NK-92 (cell line): Measurements from ENCODE around the gene JPH4.
"Not testable (repeated sequence)": the region's sequence is repeated elsewhere in the genome, so short reads cannot be mapped to it uniquely, and the experiment has no call there.

Experiments used
- DNase-seq: peaks from one replicate; lab custom pipeline; 2025; ENCODE audit not compliant: unreplicated experiment; lab: John Stamatoyannopoulos, UW

The JPH4 gene

GRCh38 chr14:23578560-23579310 lies at the start of gene JPH4:
Gene JPH4 (minus strand): TSS chr14:23578790. CDS start chr14:23577453, 1,337 bp downstream.
- no peak for DNase-seq

DNA sequence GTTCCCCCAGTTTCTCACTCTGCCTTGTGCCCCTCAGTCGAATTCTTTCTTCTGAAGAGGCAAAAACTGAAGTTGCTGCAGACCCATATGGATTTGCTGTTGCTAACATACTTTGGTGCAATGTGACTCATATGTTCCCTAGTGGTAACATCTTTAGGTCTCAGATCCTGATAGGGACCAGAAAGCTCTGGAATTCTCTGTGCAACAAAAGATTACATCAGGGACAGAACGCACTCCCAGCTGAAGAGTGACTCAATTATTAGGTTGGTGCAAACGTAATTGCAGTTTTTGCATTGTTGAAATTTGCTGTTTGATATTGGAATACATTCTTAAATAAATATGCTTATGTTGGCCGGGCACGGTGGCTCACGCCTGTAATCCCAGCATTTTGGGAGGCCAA lies 49.4 kb upstream of the JPH4 start:
- no peak for DNase-seq

- no peak for DNase-seq
Measured at GRCh38 chr14:23626946-23627345, 48.4 kb upstream of the JPH4 start.

DNA sequence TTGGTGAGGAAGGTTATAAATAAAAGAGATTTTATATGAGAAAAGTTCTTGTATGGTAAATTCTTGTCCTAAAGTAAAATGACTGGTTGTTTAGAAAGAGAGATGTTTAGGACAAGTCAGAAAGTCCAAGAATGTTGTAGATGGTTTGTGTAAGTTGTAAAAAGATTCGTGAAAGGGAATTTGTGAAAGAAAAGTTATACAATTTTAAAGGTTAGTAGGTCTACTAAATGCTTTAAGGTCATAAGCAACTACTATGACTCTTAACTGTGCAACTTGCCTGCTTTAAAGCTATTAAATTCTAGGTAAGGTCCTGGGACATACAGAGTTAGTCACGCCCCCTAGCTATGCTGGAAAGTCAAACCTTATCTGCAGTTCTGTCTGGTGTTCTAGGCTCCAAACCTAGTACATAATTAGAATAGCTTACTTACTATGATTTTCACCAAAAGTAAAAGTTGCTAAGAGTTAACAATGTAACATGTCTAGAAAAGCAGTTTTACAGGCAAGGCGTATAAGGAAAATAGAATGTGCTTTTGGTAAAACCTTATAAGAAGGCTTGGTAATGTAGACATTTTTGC lies 46.3 kb upstream of the JPH4 start:
- DNase-seq: no peak

DNA sequence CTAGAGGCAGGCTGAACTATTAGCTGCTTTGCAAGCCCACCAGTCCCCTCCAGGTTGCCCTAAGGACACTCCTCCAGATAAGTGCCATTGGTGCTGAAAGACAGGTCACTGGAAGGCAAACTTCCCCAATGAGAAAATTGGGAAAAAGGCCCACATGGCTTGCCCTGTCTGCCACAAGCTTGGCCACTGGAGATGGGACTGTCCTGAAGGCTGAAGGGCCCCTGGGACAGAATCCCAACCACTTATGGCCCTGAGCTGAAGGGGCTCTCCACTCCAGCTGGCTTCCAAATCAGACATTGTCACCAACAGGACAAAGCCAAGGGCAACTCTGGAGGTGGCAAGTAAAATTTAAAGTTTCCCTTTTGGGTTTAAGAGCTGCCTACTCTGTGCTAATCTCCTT lies 45.4 kb upstream of the JPH4 start:
- no peak for DNase-seq

GRCh38 chr14:23622990-23623389 lies 44.4 kb upstream of the JPH4 start:
- DNase-seq: no peak

DNA sequence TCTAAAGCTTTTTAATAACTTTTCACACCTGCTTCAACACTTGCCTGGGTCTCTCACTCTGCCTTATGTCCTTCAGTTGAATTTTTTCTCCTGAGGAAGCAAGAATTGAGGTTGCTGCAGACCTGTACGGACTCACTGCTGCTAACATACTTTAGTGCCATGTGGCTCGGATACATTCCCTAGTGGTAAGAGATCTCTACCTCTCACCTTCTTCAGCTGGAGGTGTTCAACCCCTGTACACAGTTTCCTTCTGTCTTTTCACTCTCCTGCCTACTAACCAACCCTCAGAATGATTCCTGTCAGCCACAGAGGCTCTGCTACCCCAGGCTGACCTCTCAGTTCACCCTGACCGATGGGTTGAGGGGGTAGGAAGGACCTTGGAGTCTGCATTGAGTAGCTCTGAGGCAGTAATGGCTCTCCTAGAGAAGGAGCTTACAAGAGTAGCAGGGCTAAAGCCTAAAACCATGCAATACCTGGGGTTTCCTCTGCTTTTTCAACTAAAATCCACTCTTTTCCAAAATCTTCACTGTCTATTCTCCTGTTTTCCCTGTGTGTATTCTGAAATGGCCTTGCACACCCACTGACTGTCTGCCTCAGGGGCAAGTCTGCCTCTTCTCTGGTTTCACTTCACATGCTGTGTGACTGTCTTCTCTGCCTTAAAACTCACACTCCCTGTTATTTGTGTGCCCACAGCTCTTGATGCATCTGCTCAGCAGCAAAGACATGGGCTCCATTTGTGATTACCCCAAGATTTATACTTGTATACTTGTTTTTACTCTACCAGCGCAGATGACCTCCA lies 43.5 kb upstream of the JPH4 start:
- DNase-seq: no peak

GRCh38 chr14:23621204-23621931 lies 42.8 kb upstream of the JPH4 start:
- no peak for DNase-seq

DNA sequence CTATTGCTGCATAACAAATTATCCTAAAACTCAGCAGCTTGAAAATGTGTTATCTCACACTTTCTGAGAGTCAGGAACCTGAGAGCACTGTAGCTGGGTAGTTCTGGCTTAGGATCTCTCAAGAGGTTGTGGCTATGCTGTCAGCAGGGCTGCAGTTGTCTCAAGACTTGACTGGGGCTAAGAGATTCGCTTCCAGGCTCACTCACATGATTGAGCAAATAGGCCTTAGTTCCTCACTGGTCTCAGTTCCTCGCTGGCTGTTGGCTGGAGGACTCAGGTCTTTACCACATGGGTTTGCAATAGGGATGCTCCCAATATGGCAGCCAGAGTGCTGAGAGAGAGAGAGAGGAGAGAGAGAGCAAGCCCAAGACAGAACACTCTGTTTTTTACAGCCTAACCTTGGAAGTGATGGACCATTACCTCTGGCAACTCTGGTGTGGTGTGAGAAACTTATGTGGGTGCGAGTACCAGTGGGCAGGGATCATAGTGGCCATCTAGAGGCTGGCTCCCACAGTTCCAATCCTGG lies 41.6 kb upstream of the JPH4 start:
- no peak for DNase-seq

- no peak for DNase-seq
Measured at GRCh38 chr14:23618415-23618988, 39.9 kb upstream of the JPH4 start.

GRCh38 chr14:23617539-23617938 lies 38.9 kb upstream of the JPH4 start:
- no peak for DNase-seq

GRCh38 chr14:23615856-23616255 lies 37.3 kb upstream of the JPH4 start:
- DNase-seq: no peak

DNA sequence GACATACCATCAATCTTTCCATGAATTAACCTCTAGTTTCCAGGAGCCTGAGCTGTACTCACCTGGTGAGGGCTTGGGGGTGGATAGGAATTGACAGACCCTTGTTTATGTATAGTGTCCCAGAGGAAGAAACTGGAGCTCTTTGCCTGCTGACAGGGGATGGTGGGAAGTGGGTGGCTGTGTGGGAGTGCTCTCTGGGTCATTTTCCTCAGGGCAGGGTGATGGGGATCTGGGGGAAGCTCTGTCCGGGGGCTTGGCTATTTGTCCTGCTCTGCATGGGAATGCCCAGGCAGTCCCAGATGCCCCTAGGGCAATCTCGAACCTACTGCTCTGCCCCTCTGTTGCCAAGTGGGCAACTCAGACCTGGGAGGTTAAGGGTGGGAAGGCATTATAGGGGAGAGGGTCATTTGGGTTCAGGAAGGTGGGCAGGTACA lies 35.8 kb upstream of the JPH4 start:
- DNase-seq: no peak

- DNase-seq: no peak
Measured at GRCh38 chr14:23613242-23614070, 34.9 kb upstream of the JPH4 start.

DNA sequence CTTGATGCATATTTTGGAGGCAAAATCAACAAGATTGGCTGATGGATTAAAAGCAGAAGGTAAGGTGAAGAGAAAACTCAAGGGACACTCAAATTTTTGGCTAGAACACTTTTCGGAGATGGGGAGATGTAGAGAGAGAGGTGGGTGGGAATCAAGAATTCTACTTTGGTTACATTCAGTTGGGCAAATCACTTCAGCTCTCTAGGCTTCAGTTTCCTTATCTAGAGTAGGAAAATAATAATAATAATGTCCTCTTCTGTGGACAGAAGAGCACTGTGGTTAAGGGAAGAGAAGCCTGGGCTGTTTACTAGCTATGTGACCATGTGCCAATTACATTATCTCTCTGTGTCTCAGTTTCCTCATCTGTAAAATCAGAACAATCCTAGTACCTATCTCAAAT lies 34.2 kb upstream of the JPH4 start:
- no peak for DNase-seq

DNA sequence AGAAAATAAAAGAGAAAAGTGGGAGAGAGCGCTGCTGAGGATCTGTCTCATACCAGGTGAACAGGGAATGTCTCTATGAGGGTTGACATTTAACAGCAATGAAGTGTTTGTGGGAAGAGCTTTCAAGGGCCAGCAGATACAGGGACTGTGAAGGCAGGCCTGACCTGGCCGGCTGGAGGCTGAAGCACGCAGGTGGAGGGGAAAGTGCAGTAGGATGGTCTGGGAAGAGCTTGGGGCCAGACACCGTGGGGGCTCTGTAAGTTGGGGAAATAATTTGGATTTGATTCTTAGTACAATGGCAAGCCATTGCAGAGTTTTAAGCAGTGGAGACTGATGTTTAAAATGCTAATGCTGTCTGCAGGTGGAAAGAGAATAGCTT lies 33.8 kb upstream of the JPH4 start:
- no peak for DNase-seq

GRCh38 chr14:23610815-23611289 lies 32.3 kb upstream of the JPH4 start:
- DNase-seq: no peak

GRCh38 chr14:23610090-23610814 lies 31.7 kb upstream of the JPH4 start:
- no peak for DNase-seq

GRCh38 chr14:23609411-23610089 lies 31.0 kb upstream of the JPH4 start:
- DNase-seq: not testable (repeated sequence)
